G401.6 (cell line): ENCODE measurements around the gene RIC3.
"Not testable (repeated sequence)": the region's sequence is repeated elsewhere in the genome, so short reads cannot be mapped to it uniquely, and the experiment has no call there.

Source experiments
- FAIRE-seq: peaks from 2 replicates; lab custom pipeline; 2012; peaks lifted over from hg19 to GRCh38; lab: Jason Lieb, UNC

Gene RIC3

GRCh38 chr11:8186429-8186828 lies 17.6 kb upstream of the RIC3 start:
- FAIRE-seq = no peak

DNA sequence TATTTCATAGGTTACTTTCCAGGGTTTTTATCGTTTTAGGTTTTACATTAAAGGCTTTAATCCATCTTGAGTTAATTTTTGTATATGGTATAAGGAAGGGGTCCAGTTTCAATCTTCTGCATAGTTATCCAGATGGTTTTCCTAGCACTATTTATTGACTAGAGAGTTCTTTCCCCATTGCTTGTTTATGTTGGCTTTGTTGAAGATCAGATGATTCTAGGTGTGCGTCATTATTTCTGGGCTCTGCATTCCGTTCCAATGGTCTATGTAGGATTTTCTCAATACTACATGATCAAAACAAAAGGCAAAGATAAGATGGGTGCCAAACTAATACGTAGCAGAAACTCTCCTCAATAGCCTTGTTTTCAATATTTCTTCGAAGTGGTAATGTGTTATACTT lies 14.3 kb upstream of the RIC3 start:
- FAIRE-seq = no peak

DNA sequence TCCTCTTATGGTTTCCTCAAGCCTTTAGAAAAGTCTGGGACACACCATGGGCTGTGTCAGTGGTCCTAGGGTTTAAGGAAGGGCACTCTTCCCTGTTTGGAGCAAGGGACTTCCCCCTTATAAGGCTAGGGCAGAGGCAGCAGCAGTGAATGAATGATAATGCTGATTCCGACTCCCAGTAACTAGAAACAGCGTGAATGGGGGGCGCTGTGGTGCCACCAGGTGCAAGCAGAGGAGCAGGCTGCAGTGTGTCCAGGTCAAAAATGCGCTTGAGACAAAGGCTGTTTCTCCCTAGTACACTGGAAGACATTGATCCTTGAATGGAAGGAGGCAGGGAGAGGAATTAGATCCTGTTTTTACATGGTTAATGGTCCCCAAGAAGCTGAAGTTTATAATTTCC lies 11.6 kb upstream of the RIC3 start:
- no peak for FAIRE-seq

- no peak for FAIRE-seq
Observed at GRCh38 chr11:8178297-8178696, 9.5 kb upstream of the RIC3 start.

DNA sequence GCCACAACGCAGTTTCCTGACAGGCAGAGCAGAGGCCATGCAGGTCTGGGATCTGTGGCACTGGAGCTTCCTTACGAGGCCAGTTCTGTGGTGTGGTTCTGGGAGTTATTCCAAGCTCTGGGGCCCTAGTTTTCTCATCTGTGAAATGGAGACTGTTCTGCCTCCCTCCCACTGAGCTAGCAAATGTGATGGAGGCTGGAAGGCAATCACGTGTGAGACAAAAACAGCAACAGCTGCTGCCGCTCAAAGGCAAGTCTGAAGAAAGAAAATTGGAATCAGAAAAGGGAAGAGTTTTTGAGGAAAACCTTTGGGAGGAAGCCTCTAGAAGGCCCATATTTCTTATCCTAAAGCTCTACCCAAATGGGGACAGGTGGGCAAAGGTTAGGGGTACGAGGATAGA lies 8.3 kb upstream of the RIC3 start:
- no peak for FAIRE-seq

DNA sequence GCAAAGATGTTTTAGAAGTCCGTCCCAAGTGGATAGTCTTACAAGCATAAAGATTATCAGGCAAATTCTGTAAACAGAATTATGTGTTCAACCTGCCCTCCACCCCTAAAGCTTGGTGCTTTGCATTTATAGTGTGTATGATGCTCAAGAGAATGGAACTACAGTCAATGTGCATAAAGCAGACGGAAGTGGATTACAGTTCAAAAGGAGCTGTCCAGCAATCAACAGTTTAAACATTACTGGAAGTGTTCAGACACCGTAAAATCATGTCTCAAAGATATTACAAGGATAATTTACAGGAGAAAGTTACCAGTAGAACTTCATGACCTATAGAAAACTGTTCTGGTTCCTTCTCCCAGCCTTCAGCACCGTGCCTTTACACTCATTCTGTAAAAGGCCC lies 1.0 kb downstream of the RIC3 start:
- no peak for FAIRE-seq

- no peak for FAIRE-seq
Observed at GRCh38 chr11:8164746-8165145, 4.1 kb downstream of the RIC3 start.

DNA sequence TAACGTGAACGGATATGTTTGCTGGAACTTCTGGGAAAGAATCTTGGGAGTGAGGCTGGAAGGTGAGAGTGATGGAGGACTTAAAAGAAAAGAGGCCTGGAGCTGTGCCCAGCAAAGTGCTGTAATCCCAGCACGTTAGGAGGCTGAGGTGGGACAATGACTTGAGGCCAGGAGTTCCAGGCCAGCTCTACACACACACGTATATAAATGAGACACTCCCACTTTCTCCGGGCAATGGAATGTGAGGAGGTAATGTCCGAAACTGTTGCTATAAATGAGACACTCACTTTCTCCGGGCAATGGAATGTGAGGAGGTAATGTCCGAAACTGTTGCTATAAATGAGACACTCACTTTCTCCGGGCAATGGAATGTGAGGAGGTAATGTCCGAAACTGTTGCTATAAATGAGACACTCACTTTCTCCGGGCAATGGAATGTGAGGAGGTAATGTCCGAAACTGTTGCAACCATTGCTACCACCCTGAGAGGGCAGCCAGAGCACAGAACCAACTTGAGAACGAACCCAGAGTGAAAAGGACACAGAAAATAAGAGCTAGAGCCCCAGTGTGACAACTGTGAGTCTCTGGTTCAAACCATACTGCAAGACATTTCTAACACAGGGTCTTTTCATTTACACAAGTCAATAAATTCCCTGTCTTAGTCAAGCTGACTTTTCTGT lies 7.1 kb downstream of the RIC3 start:
- not testable (repeated sequence) for FAIRE-seq

- no peak for FAIRE-seq
Observed at GRCh38 chr11:8156877-8157276, 11.9 kb downstream of the RIC3 start.

DNA sequence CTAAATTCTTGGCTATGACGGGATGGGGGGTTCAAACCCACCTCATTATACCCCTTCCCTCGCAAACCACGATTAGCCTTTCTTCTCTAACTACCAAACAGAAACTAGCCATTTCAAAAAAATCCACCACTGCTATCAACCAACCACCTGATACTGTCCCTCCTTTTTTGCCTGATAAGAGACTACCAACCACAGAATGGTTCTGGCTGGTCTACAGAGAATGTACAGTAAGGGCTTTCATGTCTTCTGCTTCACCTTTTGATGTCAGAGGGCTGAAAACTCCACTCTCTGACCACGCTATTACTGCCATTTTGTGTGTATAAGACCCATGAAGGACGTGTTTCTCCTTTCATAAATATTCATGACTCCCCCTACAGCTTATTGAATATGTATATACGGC lies 19.1 kb downstream of the RIC3 start:
- FAIRE-seq = no peak

DNA sequence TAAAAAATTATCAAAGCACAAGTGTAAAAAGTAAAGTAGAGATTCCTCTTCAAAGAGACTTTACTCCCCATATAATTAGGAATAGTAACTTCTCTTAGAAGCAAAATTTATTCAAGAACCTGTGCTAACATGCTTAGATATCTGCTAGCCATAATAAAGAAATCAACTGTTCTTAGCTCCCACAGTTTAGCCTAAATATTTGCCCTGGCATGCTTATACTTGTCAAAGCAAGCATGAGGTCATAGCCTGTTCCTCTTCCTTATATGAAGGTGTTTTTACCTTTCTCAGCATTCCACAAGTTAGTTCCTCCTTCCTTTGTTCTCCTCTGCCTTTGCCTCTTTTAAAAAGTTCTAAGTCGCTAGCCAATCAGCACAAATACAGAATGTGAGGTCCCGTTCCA lies 30.3 kb downstream of the RIC3 start:
- FAIRE-seq = no peak

DNA sequence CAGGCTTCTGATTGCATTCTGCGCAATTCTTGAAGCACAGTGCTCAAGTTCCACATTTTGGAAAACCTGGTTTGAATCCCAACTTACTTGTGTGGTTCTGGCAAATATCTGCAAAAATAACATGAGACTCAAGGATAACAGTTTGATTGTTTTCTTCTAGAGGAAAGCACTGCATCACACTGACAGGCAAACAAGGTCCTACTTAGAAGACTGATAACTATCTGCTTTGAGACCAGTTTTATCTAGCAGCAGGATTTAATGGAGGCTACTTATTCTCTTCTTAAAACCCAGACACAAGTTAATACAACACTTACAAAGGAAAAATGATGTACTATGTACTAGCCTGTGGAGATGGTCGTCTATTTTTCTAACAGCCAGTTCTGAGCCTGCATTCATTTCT lies 41.4 kb downstream of the RIC3 start:
- FAIRE-seq = no peak

- no peak for FAIRE-seq
Observed at GRCh38 chr11:8126649-8127289, 42.1 kb downstream of the RIC3 start.

GRCh38 chr11:8122173-8122764 lies 46.6 kb downstream of the RIC3 start:
- no peak for FAIRE-seq

- no peak for FAIRE-seq
Observed at GRCh38 chr11:8111636-8112035, 57.2 kb downstream of the RIC3 start.

DNA sequence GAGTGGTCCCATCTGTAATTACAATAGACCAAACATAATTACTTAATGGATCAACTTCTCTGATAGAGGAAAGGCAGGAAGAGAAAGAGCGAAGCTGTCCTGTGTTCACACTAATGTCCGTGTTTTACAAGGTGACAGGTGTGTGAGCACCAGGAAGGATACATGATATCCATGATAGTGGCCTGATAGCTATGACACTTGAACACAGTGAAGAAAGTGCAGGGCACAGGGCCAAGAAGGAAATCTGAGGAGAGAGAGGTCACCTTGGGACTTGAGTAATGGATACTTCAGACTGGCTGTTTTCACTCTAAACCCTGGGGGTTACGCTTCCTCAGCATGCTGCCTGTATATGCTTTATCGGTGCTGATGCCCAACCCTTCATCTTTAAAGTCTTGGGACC lies 58.4 kb downstream of the RIC3 start:
- FAIRE-seq = no peak

DNA sequence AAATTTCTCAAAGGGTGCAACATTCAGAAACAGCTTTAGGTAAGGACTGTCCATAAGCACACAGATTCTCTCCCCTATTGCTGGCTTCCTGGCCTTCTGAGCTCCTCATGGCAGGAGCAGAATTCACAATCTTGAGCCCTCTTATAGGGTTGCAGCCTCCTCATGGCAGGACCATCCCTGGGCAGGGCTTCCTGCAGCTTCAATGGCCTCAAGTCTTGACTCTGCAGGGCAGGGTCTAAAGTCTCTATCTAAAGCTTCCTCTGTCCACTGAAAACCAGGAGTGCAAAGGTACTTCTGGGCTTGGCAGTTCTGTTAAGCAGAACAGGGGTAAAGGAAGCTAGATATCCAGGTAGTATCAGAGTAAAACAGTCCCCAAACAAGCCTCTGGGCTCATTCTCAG lies 59.1 kb downstream of the RIC3 start:
- FAIRE-seq = no peak

- FAIRE-seq = no peak
Observed at GRCh38 chr11:8108421-8108820, 60.4 kb downstream of the RIC3 start.

GRCh38 chr11:8107642-8108041 lies 61.2 kb downstream of the RIC3 start:
- no peak for FAIRE-seq

DNA sequence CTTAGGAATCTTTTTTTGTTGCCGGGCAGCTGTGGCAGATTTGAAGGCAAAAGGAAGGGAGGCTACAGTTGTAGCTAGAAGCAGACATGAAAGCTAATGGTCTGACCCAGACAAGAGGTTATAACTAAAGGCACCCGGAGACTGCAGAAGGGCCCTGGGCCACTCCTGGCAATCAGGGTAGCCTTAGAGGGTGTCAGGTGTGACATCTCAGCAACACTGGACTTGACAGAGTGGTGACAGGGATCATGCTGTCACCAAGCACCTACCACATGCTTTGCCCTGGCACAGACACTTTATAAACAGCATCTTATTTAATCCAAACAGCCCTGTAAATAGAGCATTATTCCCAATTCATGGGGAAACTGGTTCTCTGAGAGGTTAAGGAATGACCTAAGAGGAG lies 62.1 kb downstream of the RIC3 start:
- FAIRE-seq = no peak

DNA sequence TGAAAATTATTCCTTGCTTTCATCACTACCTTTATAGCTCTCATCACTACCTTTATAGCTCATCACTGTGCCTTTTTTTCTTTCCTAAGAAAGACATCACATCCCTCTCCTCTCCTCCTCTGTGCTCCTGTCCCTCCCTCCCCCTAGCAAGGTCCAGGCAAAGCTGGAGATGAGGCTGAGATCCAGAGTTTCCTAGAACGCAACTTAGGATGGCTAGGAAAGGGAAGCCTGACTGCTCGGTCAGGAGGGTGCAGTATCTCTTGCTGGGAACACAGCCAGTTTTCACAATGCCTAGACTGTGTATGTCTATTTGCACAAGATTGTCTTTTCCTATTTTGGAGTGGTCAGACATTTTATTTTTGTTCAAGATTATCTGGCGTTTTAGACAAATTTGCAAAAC lies 63.2 kb downstream of the RIC3 start:
- FAIRE-seq = no peak

GRCh38 chr11:8105133-8105532 lies 63.7 kb downstream of the RIC3 start:
- no peak for FAIRE-seq

- no peak for FAIRE-seq
Observed at GRCh38 chr11:8103909-8104308, 64.9 kb downstream of the RIC3 start.

GRCh38 chr11:8102965-8103364 lies 65.9 kb downstream of the RIC3 start:
- no peak for FAIRE-seq
